K562 (cell line): ENCODE data around the gene TRIM62. TPM values are rescaled to one million over a fixed set of nuclear protein-coding genes. Genes with fewer than 3 reads are reported as not detected.

Source experiments
- ATAC-seq: fragments of 200-7000 bp; cut with Tn5 transposase; 3 replicates; pipeline ENCODE4 v1.9.1; 2020; ENCODE audit warnings: moderate library complexity
- BruUV-seq: library from RNA; stranded (reverse); fragments of 400-500 nt; replicated peaks from 2 replicates; lab custom pipeline; 2021; lab: Mats Ljungman, UMichigan
- CTCF ChIA-PET: fragments of 300-600 bp; formaldehyde crosslinking; extraction: SDS; loops from one replicate; lab custom pipeline; 2021; ENCODE audit warnings: low intra/inter-chr PET ratio; lab: Yijun Ruan, JAX
- POLR2A ChIA-PET: fragments of 300-600, 350-650 bp; sonication (Branson Sonifier 250); formaldehyde crosslinking; extraction: SDS; loops from one replicate; lab custom pipeline; 2021; ENCODE audit warnings: antibody characterized with exemption, inconsistent platforms; lab: Yijun Ruan, JAX
- DNase-seq, 4 experiments: peaks; one replicate each; pipeline versions ENCODE4 v3.0.0 to v3.0.0-alpha.2; 2011 to 2018; ENCODE audit warnings: low spot score in 3 of 4, mixed read lengths in 3 of 4; ENCODE audit errors: extremely low read depth in 1 of 4
- FAIRE-seq: peaks from 2 replicates; lab custom pipeline; 2011; peaks lifted over from hg19 to GRCh38; lab: Jason Lieb, UNC
- H2AFZ ChIP-seq: 2 replicates; pipeline ENCODE4 v1.6.0; 2011; ENCODE audit warnings: low read depth, low read length, control low read depth, inconsistent platforms
- H3K27ac ChIP-seq: fragments of 200-600 bp; 3 replicates; pipeline ENCODE4 v1.8.0; 2011; ENCODE audit warnings: low read depth, mild to moderate bottlenecking, control low read depth, inconsistent platforms, low read length, moderate library complexity, mixed read lengths; ENCODE audit errors: extremely low read depth
- H3K27me3 ChIP-seq, 2 experiments: fragments of 300-600 bp in 1 of 2; 2 replicates in 1 of 2; 3 replicates in 1 of 2; pipeline versions ENCODE4 v1.6.0 to v1.8.0; 2011; ENCODE audit warnings: inconsistent platforms in 2 of 2, low read length in 2 of 2, mild to moderate bottlenecking in 1 of 2, mixed read lengths in 1 of 2, moderate library complexity in 1 of 2; ENCODE audit not compliant: control insufficient read depth in 2 of 2, insufficient read depth in 2 of 2
- H3K36me3 ChIP-seq: fragments of 300-600 bp; 3 replicates; pipeline ENCODE4 v1.8.0; 2011; ENCODE audit warnings: mild to moderate bottlenecking, low read length, inconsistent platforms; ENCODE audit not compliant: control insufficient read depth, insufficient read depth
- H3K4me1 ChIP-seq, 2 experiments: fragments of 200-600 bp in 1 of 2; replicated peaks in 1 of 2; 2 replicates in 1 of 2; 3 replicates in 1 of 2; pipeline versions ENCODE4 v1.5.1 to v1.8.0; 2011; ENCODE audit warnings: inconsistent platforms in 2 of 2, low read length in 2 of 2, mild to moderate bottlenecking in 1 of 2, mixed read lengths in 1 of 2, moderate library complexity in 1 of 2; ENCODE audit not compliant: control insufficient read depth in 2 of 2, insufficient read depth in 2 of 2
- H3K4me2 ChIP-seq: 2 replicates; pipeline ENCODE4 v1.6.1; 2011; ENCODE audit warnings: low read length, control low read depth, inconsistent platforms, mixed read lengths; ENCODE audit not compliant: insufficient read depth
- H3K4me3 ChIP-seq: fragments of 200-600 bp; sonication (generic), shearing (Covaris generic); 2 replicates; pipeline ENCODE4 v1.5.1; 2016; ENCODE audit warnings: control low read depth, inconsistent platforms
- H3K79me2 ChIP-seq: fragments of 200-600 bp; 3 replicates; pipeline ENCODE4 v1.8.0; 2011; ENCODE audit warnings: low read length, inconsistent platforms; ENCODE audit not compliant: control insufficient read depth, insufficient read depth
- H3K9ac ChIP-seq, 2 experiments: 2 replicates each; pipeline versions ENCODE4 v1.6.0 to v1.6.1; 2011; ENCODE audit warnings: low read depth in 2 of 2, low read length in 2 of 2, control low read depth in 1 of 2, inconsistent platforms in 1 of 2, mild to moderate bottlenecking in 1 of 2, mixed read lengths in 1 of 2; ENCODE audit not compliant: insufficient read depth in 1 of 2
- H3K9me1 ChIP-seq: one replicate; pipeline ENCODE4 v1.6.0; 2011; ENCODE audit warnings: inconsistent platforms, mild to moderate bottlenecking, low read length, moderate library complexity; ENCODE audit not compliant: control insufficient read depth, insufficient read depth
- H3K9me3 ChIP-seq: replicated peaks from 2 replicates; pipeline ENCODE4 v1.5.1; 2011; ENCODE audit warnings: low read depth, low read length, inconsistent platforms; ENCODE audit not compliant: control insufficient read depth, insufficient read depth
- H4K20me1 ChIP-seq: replicated peaks from 2 replicates; pipeline ENCODE4 v1.6.1; 2011; ENCODE audit warnings: low read length, inconsistent platforms, mixed read lengths; ENCODE audit not compliant: control insufficient read depth, insufficient read depth
- BDP1 ChIP-seq: IDR thresholded peaks from 3 replicates; pipeline ENCODE4 v1.6.1; 2011; ENCODE audit not compliant: insufficient read length, insufficient read depth
- DLX4 ChIP-seq: fragments of 250-450 bp; sonication (Bioruptor Pico); IDR thresholded peaks from 2 replicates; pipeline ENCODE4 v1.6.1; 2021; ENCODE audit warnings: mild to moderate bottlenecking
- FUS ChIP-seq: fragments of 200-400 bp; formaldehyde crosslinking; optimal IDR thresholded peaks from 2 replicates; pipeline ENCODE3; 2017; ENCODE audit warnings: low read depth, low read length
- NFXL1 ChIP-seq: fragments of 450-650 bp; formaldehyde crosslinking; IDR thresholded peaks from 2 replicates; pipeline ENCODE4 v1.4.0; 2021; ENCODE audit warnings: mild to moderate bottlenecking
- USF1 ChIP-seq: sonication (generic); formaldehyde crosslinking; IDR thresholded peaks from 2 replicates; pipeline ENCODE4 v1.9.0; 2022; ENCODE audit warnings: mild to moderate bottlenecking, missing genetic modification reagents
- ZBTB11 ChIP-seq, 3 experiments: fragments of 200-800 bp in 1 of 3; fragments of 250-450 bp in 1 of 3; fragments of 450-650 bp in 1 of 3; sonication (Bioruptor Pico) in 1 of 3; sonication (Bioruptor generic) in 1 of 3; formaldehyde crosslinking in 1 of 3; IDR thresholded peaks; 2 replicates each; pipeline versions ENCODE4 v1.6.1 to v1.8.0; 2016 to 2022; ENCODE audit warnings: mild to moderate bottlenecking in 2 of 3, missing genetic modification characterization in 2 of 3, missing compliant biosample characterization in 1 of 3, moderate library complexity in 1 of 3
- ZNF75A ChIP-seq: fragments of 450-650 bp; formaldehyde crosslinking; IDR thresholded peaks from 2 replicates; pipeline ENCODE4 v1.4.0; 2020; ENCODE audit warnings: mild to moderate bottlenecking
- WGBS: fragments of 100-300 bp; shearing (Covaris generic); methylation state at CpG from one replicate; pipeline ENCODE4 v1.1.6; 2016; ENCODE audit warnings: low coverage, mixed read lengths; ENCODE audit not compliant: insufficient coverage; ENCODE audit errors: missing lambda C conversion rate; 5-methylcytosine and 5-hydroxymethylcytosine counted together
- in situ Hi-C: fragments of 300-500 bp; cut with MboI; formaldehyde crosslinking; loops from 4 replicates; pipeline ENCODE4 v1.15.0; 2018; ENCODE audit warnings: inconsistent platforms, mixed read lengths
- intact Hi-C: fragments of 100-400 bp; cut with micrococcal nuclease; formaldehyde crosslinking; loops from 2 replicates; pipeline ENCODE4 v1.14.2; 2022
- polyA plus RNA-seq, 8 experiments: library from polyadenylated mRNA; depleted of rRNA in 4 of 8; stranded (reverse) in 5 of 8; unstranded in 3 of 8; fragments of >200 nt; fragmentation: Nextera tagmentation in 2 of 8; fragmentation: Illumina TruSeq in 1 of 8; extraction: Ambion mirVana in 2 of 8; extraction: Trizol in 1 of 8; gene quantifications; 2 replicates each; pipeline versions ENCODE4 v1.2.1 to v1.2.3, GENCODE V29; 2011 to 2014; ENCODE audit warnings: inconsistent platforms in 1 of 8, missing spikeins in 1 of 8
- total RNA-seq, 7 experiments: library from RNA; depleted of rRNA in 6 of 7; stranded (reverse); fragments of >200 nt in 6 of 7; fragmentation: Illumina TruSeq in 2 of 7; extraction: Trizol in 2 of 7; gene quantifications; 2 replicates each; pipeline versions ENCODE4 v1.2.1 to v1.2.3, GENCODE V29; 2011 to 2021; ENCODE audit warnings: low replicate concordance in 1 of 7

Gene TRIM62
- total and polyA plus RNA-seq, 9 of the 15 experiments (the other 6 are each of a cell fraction or from before 2014, with no cell fraction given), result 0.18 to 2.3 (median 0.52) TPM

GRCh38 chr1:33165809-33166208 lies 16.0 kb downstream of the TRIM62 start:
- no peak overlapping the region; a peak in 1 of 4 replicates for H3K9ac ChIP-seq
- peaks cover 10% of the 10 kb centered on the region; the same call in 1 of the 2 replicates for H4K20me1 ChIP-seq
- DNase-seq (no peak), ATAC-seq (no peak), FAIRE-seq (no peak)
- BruUV-seq, result no TSS peak
- peaks cover 14 to 55% of the 10 kb centered on the region in 2 experiments for H3K27me3 ChIP-seq
- no peak overlapping the region for H3K27ac ChIP-seq
- intact Hi-C loops (no loop called here), in situ Hi-C loops (no loop called here)
- H3K4me1 ChIP-seq, result peaks cover 2 to 13% of the 10 kb centered on the region in 2 experiments; a peak in 3 of 5 replicates
- H3K9me3 ChIP-seq, result no peaks in the 10 kb centered on the region
- CTCF ChIA-PET, result no interaction called here
- H3K79me2 ChIP-seq, result no peaks in the 10 kb centered on the region
- H3K36me3 ChIP-seq, result no peaks in the 10 kb centered on the region
- no peaks in the 10 kb centered on the region for H3K9me1 ChIP-seq
- H3K4me3 ChIP-seq, result no peak overlapping the region
- no peak overlapping the region for H2AFZ ChIP-seq
- TF ChIP-seq ZNF75A (CRISPR knock-in tag) (no peak), NFXL1 (no peak), DLX4 (CRISPR knock-in tag) (no peak), FUS (no peak), BDP1 (no peak), ZBTB11 (CRISPR knock-in tag; IDR thresholded peaks at IDR 0.05) (no peak), USF1 (CRISPR knock-in tag) (0 out of 2 replicates have a peak, but pooled peaks have one; percentile 14)
- POLR2A ChIA-PET, result interaction anchor here (1.0 kb wide), 1 partner anchor 16 kb away, joined by 3 read pairs; the partner anchor contains the start of gene TRIM62
- peak overlapping the region; percentile 13; the same call in 1 of the 2 replicates for H3K4me2 ChIP-seq
- WGBS, result 40% methylated on average over 6 of the region's 6 CpGs
